SK-MEL-5 (cell line): ENCODE data around the gene POU3F1. TPM values are rescaled to one million over a fixed set of nuclear protein-coding genes. Genes with fewer than 3 reads are reported as not detected.

Experiments used
- DNase-seq: peaks from one replicate; pipeline ENCODE4 v3.0.0-alpha.2; 2016; ENCODE audit warnings: low read depth, low spot score
- in situ Hi-C: cut with HindIII; loops from 2 replicates; pipeline ENCODE4 v1.10.0; 2016; ENCODE audit warnings: low sequenced_read_pairs, high pct_unique_total_duplicates, low pct_unique_long_range_greater_than_20kb
- total RNA-seq: library from RNA; depleted of rRNA; stranded (reverse); fragments of >200 nt; shearing (Covaris generic); gene quantifications from 2 replicates; pipeline ENCODE4 v1.2.3, GENCODE V29; 2014

The POU3F1 gene
- total RNA-seq, 1 experiment from 2014 or later = 4.0 TPM

- in situ Hi-C loops = no loop called here
- DNase-seq = peak; percentile 66
Measured at GRCh38 chr1:38018864-38019343, 27.7 kb downstream of the POU3F1 start.

DNA sequence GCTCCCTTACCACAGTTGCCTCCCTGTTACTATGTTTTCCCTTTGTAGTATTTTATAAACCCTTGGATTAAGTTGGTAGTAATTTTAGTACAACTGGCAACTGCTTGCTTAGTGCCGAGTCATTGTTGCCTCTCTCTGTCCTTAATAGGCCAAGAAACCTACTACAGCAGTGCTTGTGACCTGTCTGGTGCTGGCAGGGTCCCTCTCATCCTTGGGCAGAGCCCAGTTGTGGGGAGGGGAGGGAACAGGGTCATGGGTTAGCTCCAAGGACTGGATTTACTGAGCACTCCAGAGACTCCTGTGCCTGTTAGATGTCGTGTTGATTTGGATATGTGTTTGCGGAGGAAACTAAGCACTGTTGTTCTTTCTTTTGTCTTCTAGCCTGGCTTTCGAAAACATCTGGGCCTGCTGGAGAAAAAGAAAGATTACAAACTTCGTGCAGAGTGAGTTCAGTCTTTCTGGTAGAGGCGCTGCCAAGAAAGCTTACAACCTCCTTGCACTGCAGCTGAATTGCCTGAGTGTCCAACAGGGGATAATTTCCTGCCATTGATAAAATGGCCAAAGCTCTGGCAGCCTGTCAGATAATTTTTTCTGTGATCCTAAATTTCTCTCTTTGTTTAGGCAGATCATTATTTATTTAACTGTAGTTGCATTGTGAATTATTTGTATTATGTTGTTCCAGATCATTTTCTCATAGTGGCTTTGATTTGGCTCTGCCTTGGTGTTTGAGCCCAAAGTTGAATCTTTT, 30.4 kb downstream of the POU3F1 start:
- in situ Hi-C loops = no loop called here
- no peak for DNase-seq

DNA sequence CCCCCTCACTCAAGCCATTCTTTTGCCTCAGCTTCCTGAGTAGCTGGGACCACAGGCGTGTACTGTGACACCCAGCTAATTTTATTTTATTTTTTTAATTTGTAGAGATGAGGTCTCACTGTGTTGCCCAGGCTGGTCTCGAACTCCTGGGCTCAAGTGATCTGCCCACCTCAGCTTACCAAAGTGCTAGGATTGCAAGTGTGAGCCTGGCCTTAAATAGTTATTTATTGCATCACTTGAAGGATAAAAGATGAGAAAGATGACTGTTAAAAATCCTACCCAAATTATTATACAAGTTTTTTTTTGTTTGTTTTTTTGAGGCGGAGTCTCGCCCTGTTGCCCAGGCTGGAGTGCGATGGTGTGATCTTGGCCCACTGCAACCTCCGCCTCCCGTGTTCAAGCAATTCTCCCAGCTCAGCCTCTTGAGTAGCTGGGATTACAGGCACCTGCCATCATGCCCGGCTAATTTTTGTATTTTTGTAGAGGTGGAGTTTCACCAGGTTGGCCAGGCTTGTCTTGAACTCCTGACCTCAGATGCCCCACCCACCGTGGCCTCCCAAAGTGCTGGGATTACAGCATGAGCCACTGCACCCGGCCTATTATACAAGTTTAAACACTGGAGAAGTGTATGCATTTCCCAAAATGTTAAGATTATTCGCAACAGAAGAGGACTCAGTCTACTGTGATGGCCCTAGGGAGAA, 31.7 kb downstream of the POU3F1 start:
- no peak for DNase-seq
- in situ Hi-C loops = no loop called here

DNA sequence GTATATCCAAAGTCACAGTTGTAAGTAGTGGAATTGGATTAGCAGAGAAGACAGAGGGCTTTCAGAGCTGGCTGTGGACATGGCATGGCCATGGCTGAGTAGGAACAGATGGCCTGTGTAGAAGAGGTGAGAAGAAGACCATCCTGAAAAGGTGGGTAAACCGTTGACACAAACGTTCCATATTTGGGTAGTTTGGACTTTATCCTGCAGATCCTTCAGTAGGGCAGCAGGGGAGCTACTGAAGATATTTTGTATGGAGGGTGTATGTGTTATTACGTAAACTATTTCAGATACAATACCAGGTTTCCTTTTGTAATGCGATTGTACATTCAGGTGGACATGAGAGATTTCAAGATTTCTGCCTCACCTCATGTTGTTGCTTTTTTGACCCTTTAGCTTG, 32.4 kb downstream of the POU3F1 start:
- in situ Hi-C loops = no loop called here
- DNase-seq = no peak

DNA sequence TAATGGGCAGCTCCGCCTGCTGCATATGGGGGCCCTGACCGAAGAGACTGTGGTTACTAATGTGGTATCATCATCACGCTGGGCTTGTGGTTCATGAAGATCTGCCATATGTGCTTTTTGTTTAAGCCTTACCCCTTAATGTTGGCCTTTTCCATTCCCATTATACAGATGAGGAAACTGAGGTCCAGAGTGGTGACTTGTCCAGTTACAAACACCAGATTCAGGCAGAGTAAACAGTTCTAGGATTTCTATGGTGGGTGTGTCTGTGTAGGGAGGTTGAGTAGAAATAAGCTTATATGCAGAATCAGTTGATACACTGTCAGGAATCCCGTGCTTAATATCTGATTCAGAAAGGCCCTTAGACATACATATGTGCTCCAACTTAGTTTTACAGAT, 33.4 kb downstream of the POU3F1 start:
- no peak for DNase-seq
- in situ Hi-C loops = no loop called here

DNA sequence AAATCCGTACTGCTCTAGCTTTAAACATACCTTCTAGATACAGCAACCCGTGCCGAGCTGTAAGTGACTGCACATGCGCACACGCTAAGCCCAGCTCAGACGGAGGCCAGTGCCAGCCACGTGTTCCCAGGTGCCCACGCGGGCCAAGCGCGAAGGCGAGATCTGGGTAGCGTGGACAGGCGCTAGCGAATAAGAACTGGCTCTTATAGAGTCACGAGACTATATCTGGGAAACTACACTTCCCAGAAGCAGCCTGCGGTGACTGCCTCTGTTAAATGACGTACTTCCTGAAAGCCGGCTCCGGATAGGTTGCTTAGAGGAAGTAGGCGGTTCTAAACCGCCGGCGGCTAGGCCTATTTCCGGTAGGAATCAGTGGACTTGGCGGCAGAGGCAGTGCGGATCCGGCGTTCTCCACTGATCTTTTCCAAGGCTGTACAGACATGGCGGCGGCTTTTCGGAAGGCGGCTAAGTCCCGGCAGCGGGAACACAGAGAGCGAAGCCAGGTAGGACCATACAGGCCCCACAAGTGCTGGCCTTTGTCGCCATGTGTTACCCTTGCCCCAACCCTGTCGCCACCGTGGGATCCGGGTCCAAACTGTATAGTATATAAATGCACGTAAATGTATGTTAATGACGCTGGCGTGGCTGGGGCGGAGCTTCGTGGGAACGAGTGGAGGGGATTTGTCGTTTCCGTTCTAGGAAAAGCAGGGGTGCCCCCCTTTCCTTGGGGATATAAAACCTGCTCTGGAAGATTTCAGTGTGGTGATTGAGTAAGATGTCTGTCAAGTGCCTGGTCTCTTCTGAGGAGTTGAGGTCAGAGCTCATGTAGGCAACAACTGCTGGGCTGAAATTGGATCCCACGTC, 34.0 kb downstream of the POU3F1 start, which contains the start of gene UTP11:
UTP11 (plus strand) TSS at position 372 of the 864 bp plus-strand sequence; CDS start at position 441, 69 bp downstream.
- in situ Hi-C loops = no loop called here
- peak; percentile 99 for DNase-seq

GRCh38 chr1:38009841-38010180, 36.8 kb downstream of the POU3F1 start:
- DNase-seq = no peak
- in situ Hi-C loops = no loop called here

DNA sequence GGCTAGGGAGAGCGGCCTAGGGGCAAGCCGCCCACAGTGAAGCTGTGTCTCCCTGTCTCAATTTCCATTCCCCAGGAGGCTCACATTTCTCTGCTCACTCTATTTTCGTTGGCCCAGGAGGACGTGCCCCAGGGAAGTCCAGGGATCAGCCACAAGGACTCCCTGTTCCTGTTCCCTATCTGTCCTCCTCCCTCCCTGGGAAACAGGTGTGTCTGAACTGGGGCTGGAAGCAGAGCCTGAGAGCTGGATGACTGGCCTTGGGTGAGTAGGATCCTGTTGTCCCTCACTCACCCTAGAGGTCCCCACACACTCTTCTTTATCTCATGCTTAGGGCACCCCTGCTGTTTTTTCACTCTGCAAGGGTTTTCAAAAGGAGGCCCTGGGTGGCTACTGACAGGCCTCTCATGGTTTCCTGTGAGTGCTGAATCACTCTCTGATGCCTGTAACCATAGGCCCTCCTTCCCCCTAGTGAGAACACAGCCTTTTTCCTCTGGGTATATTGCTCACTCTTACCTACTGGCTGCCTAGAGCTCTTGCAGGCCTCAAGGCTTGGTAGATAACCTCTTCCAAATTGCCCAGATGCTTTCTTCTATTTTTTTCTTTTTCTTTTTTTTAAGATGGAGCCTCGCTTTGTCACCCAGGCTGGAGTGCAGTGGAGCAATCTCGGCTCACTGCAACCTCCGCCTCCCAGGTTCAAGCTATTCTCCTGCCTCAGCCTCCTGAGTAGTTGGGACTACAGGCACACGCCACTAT, 37.3 kb downstream of the POU3F1 start:
- no peak for DNase-seq
- in situ Hi-C loops = no loop called here

DNA sequence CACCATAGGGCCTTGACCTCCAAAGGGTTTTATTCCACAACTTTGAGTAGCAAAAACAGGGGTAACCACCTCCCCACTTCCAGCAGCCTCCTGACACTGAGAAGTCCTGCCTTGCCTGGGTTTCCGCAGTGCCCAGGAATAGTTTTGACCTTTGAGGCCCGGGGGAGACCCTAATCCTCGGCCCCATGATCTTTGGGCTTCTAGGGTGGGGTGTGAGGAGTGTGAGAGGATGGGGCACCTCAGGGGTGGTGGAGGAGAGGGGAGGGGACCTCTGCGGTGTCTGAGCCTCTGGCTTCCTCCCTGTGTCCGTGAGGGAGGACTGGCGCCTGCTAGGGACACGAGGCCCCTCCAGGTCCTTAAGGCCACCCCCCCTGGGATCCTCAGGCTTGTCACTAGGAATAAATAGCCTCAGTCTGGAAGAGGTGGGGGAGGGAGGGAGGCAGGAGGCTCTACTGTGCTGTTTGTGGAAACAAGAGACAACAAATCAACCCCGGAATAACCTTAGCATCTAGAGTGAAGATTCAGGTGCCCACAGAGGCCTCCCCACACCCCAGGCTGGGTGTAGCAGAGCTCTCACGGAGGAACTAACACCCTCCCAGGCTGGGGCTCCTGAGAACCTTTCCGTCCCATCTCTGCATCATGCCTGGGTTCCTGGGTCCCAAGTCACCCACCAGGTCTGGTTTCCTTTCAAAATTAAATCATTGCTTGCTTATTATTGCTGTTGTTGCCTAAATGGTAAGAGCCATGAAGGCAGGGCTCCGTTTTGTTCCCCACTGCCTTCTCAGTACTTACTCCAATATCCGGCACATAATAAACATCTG, 40.4 kb downstream of the POU3F1 start:
- no peak for DNase-seq
- in situ Hi-C loops = no loop called here

- in situ Hi-C loops = no loop called here
- peak; percentile 56 for DNase-seq
Measured at GRCh38 chr1:38005195-38006007, 41.2 kb downstream of the POU3F1 start, which contains the start of gene FHL3. FHL3 (minus strand) TSS chr1:38005514; CDS start chr1:37999412, 6,102 bp downstream.

DNA sequence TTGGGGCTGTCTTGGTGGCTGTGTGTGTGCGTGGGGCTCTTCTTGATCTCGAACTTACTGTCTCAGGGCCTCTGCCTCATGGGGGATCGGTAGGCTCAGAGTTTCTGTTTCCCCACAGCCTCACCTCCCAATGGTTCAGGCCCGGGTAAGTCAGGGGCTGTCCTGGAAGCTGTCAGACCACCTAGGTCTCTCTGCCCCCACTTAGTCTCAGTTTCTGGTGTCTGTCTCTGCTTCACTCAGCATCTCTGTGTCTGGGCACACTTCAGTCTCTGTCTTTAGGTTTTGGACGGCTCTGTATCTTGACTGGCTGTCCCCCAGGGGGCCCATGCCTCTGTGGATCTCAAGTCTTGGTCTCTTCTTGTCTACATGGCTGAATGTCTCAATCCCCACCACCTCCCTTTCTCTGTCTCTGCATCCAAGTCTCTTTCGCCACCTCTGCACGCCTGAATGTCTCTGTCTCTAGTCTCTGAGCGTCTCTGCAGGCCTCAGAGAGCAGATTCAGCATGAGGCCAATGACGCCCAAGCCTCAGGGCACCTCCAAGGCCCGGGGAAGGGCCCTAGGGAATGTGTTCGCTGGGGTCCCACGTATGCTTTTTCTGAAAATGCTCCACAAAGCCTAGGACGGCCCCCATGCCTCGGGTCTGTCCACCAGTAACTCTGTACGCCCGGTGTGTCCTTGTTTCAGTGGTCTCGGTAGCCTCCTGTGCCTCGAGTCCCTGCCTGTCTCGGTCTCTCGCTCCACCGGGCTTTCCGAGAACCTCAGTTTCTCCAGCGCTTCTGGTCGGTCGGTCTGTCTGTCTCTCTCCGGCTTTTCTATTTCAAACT, 42.1 kb downstream of the POU3F1 start:
- DNase-seq = no peak
- in situ Hi-C loops = no loop called here

GRCh38 chr1:38003261-38004250, 43.0 kb downstream of the POU3F1 start:
- DNase-seq = no peak

GRCh38 chr1:38000529-38001455, 45.8 kb downstream of the POU3F1 start:
- in situ Hi-C loops = no loop called here
- no peak for DNase-seq

More at GRCh38 chr1:38003261-38004250, 43.0 kb downstream of the POU3F1 start:
- in situ Hi-C loops = no loop called here
